HG03159 (cell line): Measurements from ENCODE around the gene FKBP1A.
"Not testable (repeated sequence)": the region's sequence is repeated elsewhere in the genome, so short reads cannot be mapped to it uniquely, and the experiment has no call there.

ENCODE experiments used
- ATAC-seq: cut with Tn5 transposase; IDR thresholded peaks from one replicate; pipeline ENCODE4 v1.9.1; 2021; ENCODE audit warnings: mild to moderate bottlenecking, moderate library complexity; ENCODE audit not compliant: unreplicated experiment

FKBP1A gene

DNA sequence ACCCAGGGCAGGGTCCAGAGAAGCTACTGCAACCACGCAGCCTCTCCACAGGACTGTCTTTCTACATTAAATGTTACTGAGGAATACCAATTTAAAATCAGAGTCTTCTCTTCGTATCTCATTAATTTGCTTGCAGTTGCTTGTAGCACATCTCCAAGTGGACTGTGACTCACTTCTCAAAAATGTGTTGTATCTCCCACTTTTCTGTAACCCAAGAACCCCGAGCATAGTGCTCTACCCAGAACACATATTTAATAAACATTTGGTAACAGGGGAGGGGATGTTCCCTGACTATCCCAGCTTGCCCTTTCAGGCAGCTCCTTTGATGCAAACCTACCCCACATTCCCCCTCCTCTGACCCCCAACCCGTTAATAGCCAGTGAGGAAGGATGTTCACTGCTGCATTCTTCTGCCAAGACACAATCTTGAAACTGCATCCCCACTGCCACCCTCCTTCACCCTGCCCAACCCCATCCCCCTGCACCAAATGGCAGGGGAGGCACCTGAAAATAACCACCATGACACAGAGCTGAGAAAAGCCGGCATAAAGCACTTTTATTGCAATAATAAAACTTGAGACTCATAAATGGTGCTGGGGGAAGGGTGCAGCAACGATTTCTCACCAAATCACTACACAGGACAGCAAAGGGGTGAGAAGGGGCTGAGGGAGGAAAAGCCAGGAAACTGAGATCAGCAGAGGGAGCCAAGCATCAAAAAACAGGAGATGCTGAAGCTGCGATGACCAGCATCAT is 24.2 kb downstream of the FKBP1A start:
- ATAC-seq: no peak

DNA sequence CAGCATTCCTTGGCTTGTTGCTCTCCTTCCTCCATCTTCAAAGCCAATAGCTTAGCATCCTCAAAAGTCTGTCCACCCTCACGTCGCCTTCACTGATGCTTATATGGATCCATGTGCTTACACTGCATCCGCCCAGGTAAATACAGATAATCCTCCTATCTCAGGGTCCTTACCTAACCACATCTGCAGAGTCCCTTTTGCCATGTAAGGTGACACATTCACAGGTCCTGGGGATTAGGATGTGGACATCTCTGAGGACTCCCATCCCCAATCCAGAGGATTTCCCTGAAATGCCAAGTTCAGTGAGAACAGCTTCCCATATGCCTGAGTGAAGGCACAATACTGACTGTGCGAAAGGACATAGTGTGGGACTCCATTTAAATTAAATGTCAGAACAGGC is 25.4 kb downstream of the FKBP1A start:
- no peak for ATAC-seq

DNA sequence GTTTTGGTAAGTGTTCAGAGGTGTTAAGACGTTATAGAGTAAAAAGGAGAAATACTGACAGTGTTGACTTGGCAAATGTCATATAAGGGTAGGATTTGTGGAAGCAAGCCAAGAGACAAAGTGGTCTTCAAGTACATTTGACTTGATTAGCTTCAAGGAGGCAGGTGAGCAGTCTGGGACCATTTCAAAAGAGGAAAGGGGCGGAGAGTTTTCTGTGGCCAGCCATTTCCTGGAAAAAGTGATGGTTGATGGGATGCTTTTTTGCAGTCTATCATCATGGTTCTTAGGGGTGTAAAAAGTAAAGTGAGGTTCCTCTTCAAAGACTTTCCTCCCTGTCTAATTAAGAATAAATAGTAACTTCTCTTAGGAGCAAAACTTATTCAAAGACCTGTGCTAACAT is 28.7 kb downstream of the FKBP1A start:
- no peak for ATAC-seq

DNA sequence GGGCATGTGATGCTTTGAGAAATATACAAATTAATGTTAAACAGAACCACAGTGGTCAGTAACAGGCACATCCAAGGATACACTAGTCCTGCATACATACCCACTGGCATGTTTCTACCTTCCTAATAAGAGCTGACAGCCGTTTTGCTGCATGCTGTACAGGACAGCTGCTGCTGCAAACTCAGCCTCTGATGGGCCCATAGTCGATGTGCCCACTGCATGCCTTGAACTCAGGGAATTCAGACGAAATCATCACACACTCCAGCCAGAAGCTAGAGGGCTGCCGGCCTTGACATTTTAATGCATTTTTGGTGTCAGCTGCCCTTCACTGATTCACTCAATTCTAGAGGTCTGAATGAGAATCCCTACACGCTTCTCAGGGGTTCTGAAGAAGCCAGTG is 29.3 kb downstream of the FKBP1A start:
- no peak for ATAC-seq

DNA sequence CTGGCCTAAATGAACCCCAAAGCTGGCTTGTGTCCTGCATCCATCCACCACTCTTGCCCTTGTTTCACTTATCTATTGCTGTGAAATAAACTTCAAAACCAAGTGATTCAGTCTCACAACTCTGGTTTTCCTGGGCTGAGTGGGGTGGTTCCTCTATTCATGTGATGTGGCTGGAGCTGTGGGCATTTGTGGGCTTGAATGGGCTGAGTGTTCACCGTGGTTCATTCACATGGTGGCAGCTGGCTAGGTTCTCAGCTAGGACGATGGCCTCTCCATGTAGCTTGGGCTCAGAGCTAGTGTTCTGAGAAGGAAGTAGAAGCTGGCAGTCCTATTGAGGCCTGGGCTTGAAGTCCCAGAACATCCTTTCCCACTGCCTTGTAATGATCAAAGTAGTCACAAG is 30.4 kb downstream of the FKBP1A start:
- no peak for ATAC-seq

DNA sequence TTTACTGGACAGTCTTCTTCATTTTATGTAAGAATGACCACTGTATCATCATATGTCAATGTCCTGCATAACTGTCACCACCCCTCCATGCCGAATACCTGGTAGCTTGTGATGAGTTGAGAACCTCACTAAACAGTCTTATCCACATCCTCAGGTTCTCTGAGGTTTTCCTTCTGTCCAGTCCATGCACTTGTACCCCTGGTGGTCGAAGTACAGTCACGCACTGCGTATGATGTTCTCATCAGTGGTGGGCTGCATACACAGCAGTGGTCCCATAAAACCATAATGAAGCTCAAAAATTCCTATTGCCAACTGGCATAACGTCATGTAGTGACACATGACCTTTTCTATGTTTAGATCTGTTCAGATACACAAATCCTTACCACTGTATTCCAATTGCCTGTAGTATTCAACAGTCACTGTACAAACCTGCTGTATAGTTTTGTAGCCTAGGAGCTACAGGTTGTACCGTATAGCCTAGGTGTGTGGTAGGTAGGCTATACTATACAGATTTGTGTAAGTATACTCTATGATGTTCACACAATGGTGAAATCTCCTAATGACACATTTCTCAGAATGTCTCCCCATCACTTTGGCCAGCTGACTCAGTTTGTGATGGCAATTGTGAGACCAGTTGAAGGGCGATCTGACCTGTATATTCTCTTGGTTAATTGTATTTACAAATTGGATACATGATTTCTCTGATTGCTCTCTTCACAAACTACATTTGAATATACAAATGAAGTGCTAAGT is 32.6 kb downstream of the FKBP1A start:
- ATAC-seq: no peak

DNA sequence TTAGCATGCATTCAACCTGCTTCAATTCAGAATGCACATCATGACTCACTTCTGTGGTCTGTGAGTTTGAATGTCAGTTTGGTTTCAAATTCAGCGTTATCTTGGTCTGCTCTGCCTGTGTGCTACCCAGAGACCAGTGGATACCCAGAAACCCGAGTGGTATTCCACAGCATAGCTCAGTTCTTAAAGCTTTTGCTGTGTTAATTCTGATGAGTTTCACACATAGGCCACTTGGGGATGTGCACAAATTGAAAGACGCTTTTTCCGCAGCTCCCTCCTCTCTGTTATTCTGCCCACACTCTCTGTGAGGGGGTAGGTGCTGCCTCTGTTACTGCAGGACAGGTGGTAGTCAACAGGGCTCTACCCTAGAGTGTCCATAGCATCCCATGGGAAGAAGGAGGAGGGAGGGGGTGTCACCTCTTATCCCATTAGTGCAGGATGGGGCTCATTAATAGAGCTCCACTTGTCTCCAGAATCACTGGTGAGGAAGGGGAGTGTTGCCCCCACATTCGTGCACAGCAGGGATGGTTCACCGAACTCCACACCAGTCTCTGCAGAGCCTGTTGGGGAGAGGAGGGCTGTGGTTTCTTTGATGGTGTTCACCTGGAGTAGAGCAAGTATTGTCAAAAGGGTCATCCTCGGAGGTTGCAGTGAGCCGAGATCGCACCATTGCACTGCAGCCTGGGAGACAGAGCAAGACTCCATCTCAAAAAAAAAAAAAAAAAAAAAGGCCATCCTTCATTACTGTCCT is 34.8 kb downstream of the FKBP1A start:
- no peak for ATAC-seq

DNA sequence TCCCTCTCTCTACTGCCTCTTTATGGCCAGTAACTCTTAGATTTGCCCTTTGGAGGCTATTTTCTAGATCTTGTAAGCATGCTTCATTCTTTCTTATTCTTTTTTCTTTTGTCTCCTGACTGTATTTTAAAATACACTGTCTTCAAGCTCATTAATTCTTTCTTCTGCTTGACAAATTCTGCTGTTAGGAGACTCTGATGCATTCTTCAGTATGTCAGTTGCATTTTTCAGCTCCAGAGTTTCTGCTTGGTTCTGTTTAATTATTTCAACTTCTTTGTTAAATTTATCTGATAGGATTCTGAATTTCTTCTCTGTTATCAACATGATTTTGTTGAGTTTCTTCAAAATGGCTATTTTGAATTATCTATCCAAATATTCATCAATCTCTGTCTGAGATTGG is 38.9 kb downstream of the FKBP1A start:
- no peak for ATAC-seq

DNA sequence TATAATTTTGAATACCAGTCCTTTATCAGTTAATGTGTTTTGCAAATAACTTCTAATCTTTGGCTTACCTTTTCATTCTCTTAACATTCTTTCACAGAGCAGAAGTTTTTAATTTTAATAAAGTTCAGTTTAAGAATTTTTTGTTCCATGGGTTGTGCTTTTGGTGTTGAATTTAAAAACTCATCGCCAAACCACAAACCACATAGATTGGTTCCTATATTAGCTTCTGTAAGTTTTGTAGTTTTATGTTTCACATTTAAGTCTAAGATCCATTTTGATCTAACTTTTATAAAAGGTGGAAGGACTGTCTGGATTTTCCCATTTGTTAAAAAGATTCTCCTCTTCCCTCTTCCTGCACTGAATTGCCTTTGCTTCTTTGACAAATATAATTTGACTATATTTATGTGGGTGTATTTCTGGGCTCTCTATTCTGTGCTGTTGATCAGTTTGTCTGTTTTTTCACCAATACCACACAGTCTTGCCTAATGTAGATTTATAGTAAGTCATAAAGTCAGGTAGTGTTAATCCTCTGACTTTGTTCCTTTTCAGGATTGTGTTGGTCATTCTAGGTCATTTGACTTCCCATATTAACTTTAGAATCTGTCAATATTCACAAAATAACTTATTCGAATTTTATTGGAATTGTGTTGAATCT is 46.4 kb downstream of the FKBP1A start:
- ATAC-seq: no peak

DNA sequence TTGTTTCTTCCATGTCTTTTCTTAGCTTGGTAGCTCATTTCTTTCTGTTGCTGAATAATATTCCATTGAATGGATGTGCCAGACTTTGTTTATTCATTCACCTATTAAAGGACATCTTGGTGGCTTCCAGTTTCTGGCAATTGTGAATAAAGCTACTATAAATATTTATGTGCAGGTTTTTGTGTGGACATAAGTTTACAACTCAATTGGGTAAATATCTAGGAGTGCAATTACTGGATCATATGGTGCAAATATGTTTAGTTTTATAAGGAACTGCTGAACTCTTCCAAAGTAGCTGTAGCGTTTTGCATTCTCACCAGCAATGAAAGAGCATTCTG is 47.1 kb downstream of the FKBP1A start:
- ATAC-seq: no peak

DNA sequence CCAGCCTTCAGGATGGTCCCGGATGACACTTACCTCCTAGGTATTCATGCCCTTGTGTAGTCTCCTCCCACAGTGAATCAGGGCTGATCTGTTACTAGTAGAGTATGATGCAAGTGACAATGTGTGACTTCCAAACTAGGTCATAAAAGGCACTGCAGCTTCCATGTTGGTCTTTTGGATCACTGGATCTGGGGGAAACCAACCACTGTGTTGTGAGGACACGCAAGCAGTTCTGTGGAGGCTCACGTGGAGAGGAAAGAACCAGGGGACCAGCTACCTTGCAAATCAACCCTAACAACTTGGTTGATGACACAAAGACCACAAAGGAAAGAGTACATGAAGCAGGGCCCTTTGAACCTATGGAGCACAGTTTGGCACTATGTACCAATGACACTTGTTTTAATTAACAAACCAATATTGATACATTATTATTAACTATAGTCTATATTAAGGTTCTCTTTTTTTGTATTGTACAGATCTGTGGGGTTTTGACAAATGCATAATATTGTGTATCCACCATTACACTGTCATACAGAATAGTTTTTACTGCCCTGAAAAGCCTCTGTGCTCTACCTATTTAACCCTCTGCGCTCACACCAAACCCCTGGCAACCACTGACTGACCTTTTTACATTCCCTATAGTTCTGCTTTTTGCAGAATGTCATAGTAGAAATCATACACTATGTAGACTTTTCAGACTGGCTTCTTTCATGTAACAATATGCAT is 47.7 kb downstream of the FKBP1A start:
- no peak for ATAC-seq

DNA sequence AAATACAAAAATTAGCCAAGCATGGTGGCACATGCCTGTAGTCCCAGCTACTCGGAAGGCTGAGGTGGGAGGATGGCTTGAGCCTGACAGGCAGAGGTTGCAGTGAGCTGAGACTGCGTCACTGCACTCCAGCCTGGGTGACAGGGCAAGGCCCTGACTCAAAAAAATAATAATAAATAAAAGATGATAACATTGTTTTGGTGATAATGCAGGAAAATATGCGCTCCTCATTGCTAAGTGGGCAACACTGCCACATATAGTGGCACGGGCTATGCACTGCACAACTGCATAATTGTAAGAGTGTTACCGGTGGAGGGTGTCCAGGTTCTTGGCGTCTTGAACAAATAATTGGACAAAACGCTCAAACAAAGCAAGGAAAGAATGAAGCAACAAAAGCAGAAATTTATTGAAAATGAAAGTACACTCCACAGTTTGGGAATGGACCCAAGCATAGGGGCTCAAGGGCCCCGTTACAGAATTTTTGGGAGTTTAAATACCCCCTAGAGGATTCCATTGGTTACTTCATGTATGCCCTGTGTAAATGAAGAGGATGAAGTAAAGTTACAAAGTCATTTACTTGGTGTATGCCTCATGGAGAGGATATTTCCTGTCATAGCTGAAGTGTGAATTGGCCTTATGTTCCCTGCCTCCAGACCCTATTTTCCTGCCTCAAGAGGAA is 49.3 kb downstream of the FKBP1A start:
- not testable (repeated sequence) for ATAC-seq

DNA sequence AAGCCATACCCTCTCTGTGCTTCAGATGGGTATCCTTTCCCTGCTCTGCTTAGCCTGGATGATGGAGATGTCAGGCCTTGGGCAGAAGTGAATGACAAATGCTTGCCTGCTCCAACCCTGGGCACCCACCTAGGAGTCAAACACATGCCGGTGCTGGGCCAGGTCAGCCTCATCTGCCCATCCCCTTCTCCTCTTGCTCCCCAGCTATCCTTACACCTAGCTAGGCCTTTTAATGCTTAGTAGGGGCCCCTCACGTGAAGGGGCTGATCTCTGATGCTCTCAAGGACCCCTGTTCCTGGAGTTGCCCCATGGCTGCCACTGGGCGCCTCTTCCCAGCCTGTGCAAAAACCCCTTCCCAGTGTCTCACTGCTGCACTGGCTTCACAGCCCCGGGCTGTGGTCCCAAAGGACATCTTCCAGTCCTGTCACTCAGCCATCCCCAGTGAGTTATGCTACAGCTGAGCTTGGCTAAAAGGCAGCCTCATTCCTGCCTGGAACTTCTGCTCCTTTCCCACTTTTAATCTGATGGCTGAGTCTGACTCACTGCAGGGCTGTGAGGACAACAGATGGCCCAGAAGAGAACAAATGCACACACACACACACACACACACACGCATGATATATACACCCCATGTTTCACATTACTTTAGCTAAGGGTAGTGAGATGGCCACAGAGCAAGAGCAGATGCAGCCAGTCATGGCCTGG is 51.1 kb downstream of the FKBP1A start:
- ATAC-seq: no peak

DNA sequence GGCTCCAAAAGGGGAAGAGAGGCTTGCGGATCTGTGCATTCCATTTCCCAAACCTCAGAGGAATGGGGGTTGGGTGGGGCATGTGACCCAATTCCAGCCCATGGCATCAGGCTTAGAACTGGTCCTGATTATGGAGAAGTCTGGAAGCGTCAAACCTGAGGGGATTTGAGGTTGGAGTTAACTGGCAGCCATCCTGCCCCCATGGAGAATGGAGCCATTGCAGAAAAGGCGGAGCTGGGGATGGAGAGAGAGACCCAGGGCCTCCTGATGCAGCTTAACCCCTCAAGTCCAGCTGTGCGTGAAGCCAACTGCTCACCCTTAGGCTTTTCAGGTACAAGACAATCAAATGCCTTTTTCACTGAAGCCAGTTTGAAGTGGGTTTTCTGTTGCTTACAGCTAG is 54.1 kb downstream of the FKBP1A start:
- no peak for ATAC-seq

DNA sequence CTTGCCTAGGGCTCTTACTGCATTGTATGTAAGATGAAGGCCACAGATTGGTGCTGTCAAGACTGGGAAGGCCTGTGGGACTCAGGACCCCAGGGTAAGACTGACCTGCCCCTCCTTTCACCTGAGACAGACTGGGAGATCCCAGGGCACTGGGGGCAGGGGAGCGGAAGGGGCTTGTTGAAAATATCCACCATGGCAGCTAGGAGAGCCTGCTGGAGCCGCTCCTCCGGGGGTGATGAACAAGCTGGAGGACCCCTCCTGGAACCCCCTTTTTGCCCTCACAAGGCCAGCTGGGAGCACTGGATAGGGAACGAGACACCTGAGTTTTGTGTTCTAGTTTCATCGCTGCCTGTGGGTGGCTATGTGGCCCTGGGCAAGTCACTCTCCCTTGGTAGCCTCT is 54.8 kb downstream of the FKBP1A start:
- no peak for ATAC-seq

DNA sequence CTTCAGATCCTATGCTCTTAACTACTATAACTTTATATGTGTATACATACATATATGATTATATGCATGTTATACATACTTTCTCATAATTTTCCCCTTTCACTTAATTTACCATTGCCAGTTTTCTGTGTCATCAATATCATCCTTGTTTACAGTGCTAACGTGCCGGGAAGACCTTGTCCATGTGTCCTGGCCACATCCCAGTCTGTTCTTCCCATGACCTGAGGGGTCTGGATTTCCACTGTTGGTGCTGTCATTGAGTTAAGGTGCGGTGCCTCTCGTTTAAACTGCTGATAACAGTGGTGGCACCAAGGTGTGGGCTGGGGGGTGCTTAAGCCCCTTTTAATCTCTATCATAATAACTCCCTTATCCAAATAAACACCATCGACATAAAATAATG is 55.4 kb downstream of the FKBP1A start:
- ATAC-seq: no peak

DNA sequence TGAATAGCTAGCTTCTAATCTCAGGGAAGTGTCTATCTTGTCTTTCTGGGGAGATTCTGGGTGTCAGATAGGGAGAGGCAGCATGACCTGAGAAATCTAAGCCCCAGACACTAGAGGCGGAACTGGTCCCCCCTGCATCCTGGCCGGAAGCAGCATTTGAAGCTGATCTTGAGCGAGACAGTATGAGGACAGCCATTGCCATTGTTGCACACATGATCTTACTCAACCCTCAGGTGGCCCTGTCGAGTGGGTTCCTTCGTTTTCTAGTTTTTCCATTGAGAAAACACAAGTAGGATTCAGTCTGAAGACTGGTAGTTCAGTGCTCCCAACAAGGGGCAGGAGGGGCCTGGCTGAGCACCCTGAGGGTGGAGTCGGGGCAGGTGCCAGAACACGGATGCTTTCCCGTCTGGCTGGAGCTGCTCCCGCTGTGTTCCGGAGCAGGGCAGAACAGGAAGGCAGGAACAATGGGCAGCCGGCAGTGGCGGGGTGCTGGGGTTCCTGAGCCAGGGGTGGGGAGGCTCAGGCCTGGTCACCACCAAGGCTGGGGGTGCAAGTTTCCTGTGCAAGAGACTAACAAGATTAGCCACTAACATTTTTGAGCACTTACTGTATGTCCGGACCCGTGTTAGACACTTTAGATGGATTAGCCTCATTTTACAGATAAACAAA is 56.0 kb downstream of the FKBP1A start:
- no peak for ATAC-seq

DNA sequence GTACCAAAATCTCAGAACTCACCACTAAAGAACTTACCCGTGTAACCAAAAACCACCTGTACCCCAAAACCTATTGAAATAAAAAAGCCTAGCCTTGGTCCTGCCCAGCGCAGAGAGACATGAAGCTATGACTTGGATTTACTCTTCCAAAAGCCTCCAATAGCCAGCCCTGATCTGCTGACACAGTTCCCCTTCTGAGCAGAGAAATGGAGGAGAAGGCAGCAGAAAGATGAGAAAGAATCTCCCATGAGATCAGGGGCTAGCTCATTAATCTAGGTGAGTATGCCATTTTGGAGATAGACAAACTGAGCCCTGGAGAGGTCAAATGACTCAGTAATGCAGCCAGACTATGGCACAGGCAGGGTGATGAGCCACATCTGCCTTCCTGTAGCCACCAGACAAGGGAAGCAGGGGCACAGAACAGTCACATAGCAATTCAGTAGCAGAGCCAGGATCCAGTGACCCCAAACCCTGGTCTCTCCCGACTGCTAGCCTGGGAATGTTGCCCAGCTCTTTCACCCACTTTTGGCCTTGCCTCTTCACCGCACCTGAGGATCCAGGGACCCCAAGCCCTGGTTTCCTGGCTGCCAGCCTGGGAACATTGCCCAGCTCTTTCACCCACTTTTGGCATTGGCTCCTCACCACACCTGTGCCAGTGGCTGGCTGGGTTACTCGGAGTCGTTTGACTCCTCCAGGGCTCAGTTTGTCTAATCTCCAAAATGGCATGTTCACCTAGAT is 56.7 kb downstream of the FKBP1A start:
- ATAC-seq: no peak
